ENCODE results near the gene NOP56. TPM values are rescaled to one million over a fixed set of nuclear protein-coding genes. Genes with fewer than 3 reads are reported as not detected.

NOP56 gene
- total RNA-seq, 6 experiments from 2014 or later, result 151 to 222 (median 165) TPM

- TF ChIP-seq CTCF (IDR thresholded peaks at IDR 0.05), result no peak
- Mint-ChIP-seq H3K27me3 (ENCODE audit: insufficient read depth) (peaks cover 70% of the 10 kb centered on the region), H3K4me1 (ENCODE audit: low read depth) (no peaks in the 10 kb centered on the region), H3K4me3 (no peak overlapping the region), H3K9me3 (no peaks in the 10 kb centered on the region), H3K36me3 (ENCODE audit: low read depth) (no peaks in the 10 kb centered on the region), H3K27ac (no peak overlapping the region)
- no peak for DNase-seq
Measured at GRCh38 chr20:2700913-2701620, 48.6 kb downstream of the NOP56 start.

DNA sequence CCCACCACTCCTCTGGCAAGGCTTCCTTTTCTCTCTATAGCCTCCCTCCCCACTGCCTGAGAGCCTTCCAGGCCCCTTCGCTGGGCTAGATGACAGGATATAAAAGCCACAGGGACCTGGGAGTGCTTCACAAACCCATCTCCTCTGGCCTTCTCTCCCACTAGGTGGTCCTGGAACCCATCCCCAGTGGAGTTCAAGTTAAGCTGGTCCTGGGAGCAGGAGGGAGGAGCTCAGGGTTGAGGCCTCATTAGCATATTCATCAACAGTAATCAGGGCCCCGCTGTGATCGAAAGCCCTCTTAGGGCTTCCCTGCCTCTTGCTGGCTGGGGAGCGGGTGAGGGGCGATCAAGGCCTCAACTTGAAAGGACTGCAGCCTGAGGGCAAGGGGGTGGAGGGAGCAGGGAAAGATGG lies 49.2 kb downstream of the NOP56 start:
- Mint-ChIP-seq H3K4me3 (no peak overlapping the region), H3K27ac (no peak overlapping the region), H3K4me1 (ENCODE audit: low read depth) (no peaks in the 10 kb centered on the region), H3K36me3 (ENCODE audit: low read depth) (no peaks in the 10 kb centered on the region), H3K9me3 (no peaks in the 10 kb centered on the region), H3K27me3 (ENCODE audit: insufficient read depth) (peaks cover 73% of the 10 kb centered on the region)
- no peak for DNase-seq
- no peak for TF ChIP-seq CTCF (IDR thresholded peaks at IDR 0.05)

- no peak for DNase-seq
- TF ChIP-seq CTCF (IDR thresholded peaks at IDR 0.05), result no peak
- Mint-ChIP-seq H3K4me3 (no peak overlapping the region), H3K4me1 (ENCODE audit: low read depth) (no peaks in the 10 kb centered on the region), H3K36me3 (ENCODE audit: low read depth) (no peaks in the 10 kb centered on the region), H3K27ac (no peak overlapping the region), H3K9me3 (no peaks in the 10 kb centered on the region), H3K27me3 (ENCODE audit: insufficient read depth) (peaks cover 64% of the 10 kb centered on the region)
Measured at GRCh38 chr20:2703716-2704475, 51.5 kb downstream of the NOP56 start.

- Mint-ChIP-seq H3K9me3 (no peaks in the 10 kb centered on the region), H3K4me1 (ENCODE audit: low read depth) (no peaks in the 10 kb centered on the region), H3K27ac (no peak overlapping the region), H3K4me3 (no peak overlapping the region), H3K27me3 (ENCODE audit: insufficient read depth) (peaks cover 54% of the 10 kb centered on the region), H3K36me3 (ENCODE audit: low read depth) (no peaks in the 10 kb centered on the region)
- TF ChIP-seq CTCF (IDR thresholded peaks at IDR 0.05), result no peak
- DNase-seq, result no peak
Measured at GRCh38 chr20:2705931-2706645, 53.7 kb downstream of the NOP56 start.

GRCh38 chr20:2706688-2707352 lies 54.4 kb downstream of the NOP56 start:
- no peak for TF ChIP-seq CTCF (IDR thresholded peaks at IDR 0.05)
- H3K9me3 Mint-ChIP-seq, result no peaks in the 10 kb centered on the region
- H3K4me1 Mint-ChIP-seq (ENCODE audit: low read depth), result no peaks in the 10 kb centered on the region
- H3K4me3 Mint-ChIP-seq, result no peak overlapping the region
- DNase-seq, result no peak
- peaks cover 49% of the 10 kb centered on the region for H3K27me3 Mint-ChIP-seq (ENCODE audit: insufficient read depth)
- H3K27ac Mint-ChIP-seq, result no peak overlapping the region
- no peaks in the 10 kb centered on the region for H3K36me3 Mint-ChIP-seq (ENCODE audit: low read depth)

All from HFFc6 (cell line).